ENCODE measurements around the gene RPL32.
"Not testable (repeated sequence)": the region's sequence is repeated elsewhere in the genome, so short reads cannot be mapped to it uniquely, and the experiment has no call there.

RPL32 gene

GRCh38 chr3:12868039-12869034, 27.0 kb upstream of the RPL32 start:
- DNase-seq (ENCODE audit: low read depth in 2 of 2): peak in 1 of 2 donors; percentile 38

- no peak for DNase-seq (ENCODE audit: low read depth in 2 of 2)
Observed at GRCh38 chr3:12866836-12867235, 25.5 kb upstream of the RPL32 start.

- DNase-seq (ENCODE audit: low read depth in 2 of 2): no peak
Observed at GRCh38 chr3:12865271-12865670, 23.9 kb upstream of the RPL32 start.

- no peak for DNase-seq (ENCODE audit: low read depth in 2 of 2)
Observed at GRCh38 chr3:12862387-12862786, 21.0 kb upstream of the RPL32 start.

GRCh38 chr3:12861611-12862010, 20.2 kb upstream of the RPL32 start:
- no peak for DNase-seq (ENCODE audit: low read depth in 2 of 2)

GRCh38 chr3:12859840-12860239, 18.5 kb upstream of the RPL32 start:
- DNase-seq (ENCODE audit: low read depth in 2 of 2): no peak

- no peak for DNase-seq (ENCODE audit: low read depth in 2 of 2)
Observed at GRCh38 chr3:12856626-12857025, 15.3 kb upstream of the RPL32 start.

- DNase-seq (ENCODE audit: low read depth in 2 of 2): no peak
Observed at GRCh38 chr3:12854565-12854964, 13.2 kb upstream of the RPL32 start.

GRCh38 chr3:12853847-12854246, 12.5 kb upstream of the RPL32 start:
- not testable (repeated sequence) for DNase-seq (ENCODE audit: low read depth in 2 of 2)

GRCh38 chr3:12852201-12852600, 10.8 kb upstream of the RPL32 start:
- DNase-seq (ENCODE audit: low read depth in 2 of 2): no peak

GRCh38 chr3:12845811-12846210, 4.4 kb upstream of the RPL32 start:
- DNase-seq (ENCODE audit: low read depth in 2 of 2): no peak

- DNase-seq (ENCODE audit: low read depth in 2 of 2): no peak
Observed at GRCh38 chr3:12842469-12842868, 1.1 kb upstream of the RPL32 start.

- DNase-seq (ENCODE audit: low read depth in 2 of 2): no peak
Observed at GRCh38 chr3:12841970-12842328, 584 bp upstream of the RPL32 start.

GRCh38 chr3:12840591-12841148, 695 bp downstream of the RPL32 start:
- DNase-seq (ENCODE audit: low read depth in 2 of 2): peak in 1 of 2 donors; percentile 6

- DNase-seq (ENCODE audit: low read depth in 2 of 2): not testable (repeated sequence)
Observed at GRCh38 chr3:12840148-12840547, 1.2 kb downstream of the RPL32 start.

- DNase-seq (ENCODE audit: low read depth in 2 of 2): no peak
Observed at GRCh38 chr3:12839156-12839946, 2.0 kb downstream of the RPL32 start.

GRCh38 chr3:12838179-12838965, 3.0 kb downstream of the RPL32 start:
- DNase-seq (ENCODE audit: low read depth in 2 of 2): no peak

- DNase-seq (ENCODE audit: low read depth in 2 of 2): no peak
Observed at GRCh38 chr3:12837295-12837986, 3.9 kb downstream of the RPL32 start.

GRCh38 chr3:12835052-12835665, 6.2 kb downstream of the RPL32 start:
- no peak for DNase-seq (ENCODE audit: low read depth in 2 of 2)
